ENCODE results near the gene FAM200A.
A peak's percentile ranks its signal among the peaks of the same experiment; 100 is the strongest.

Gene FAM200A

GRCh38 chr7:99499721-99500636 is 51.9 kb downstream of the FAM200A start, which contains the start of gene ZNF394:
Gene ZNF394 (minus strand): TSS chr7:99500281. CDS start chr7:99500093, 188 bp downstream.
- Mint-ChIP-seq H3K27me3 (no peaks in the 10 kb centered on the region), H3K9me3 (peaks cover 5% of the 10 kb centered on the region), H3K4me3 (peak within 1 kb of the TSS; percentile 100), H3K36me3 (ENCODE audit: low read depth) (peaks cover 38% of the 10 kb centered on the region), H3K27ac (peak within 1 kb of the TSS; percentile 99), H3K4me1 (ENCODE audit: low read depth) (peaks cover 31% of the 10 kb centered on the region)

- peak overlapping the region; percentile 100 for H3K4me3 Mint-ChIP-seq
- H3K9me3 Mint-ChIP-seq = peaks cover 6% of the 10 kb centered on the region
- H3K27me3 Mint-ChIP-seq = no peaks in the 10 kb centered on the region
- peaks cover 44% of the 10 kb centered on the region for H3K36me3 Mint-ChIP-seq (ENCODE audit: low read depth)
- H3K4me1 Mint-ChIP-seq (ENCODE audit: low read depth) = peaks cover 31% of the 10 kb centered on the region
- peak overlapping the region; percentile 99 for H3K27ac Mint-ChIP-seq
Measured at GRCh38 chr7:99499371-99499720, 52.6 kb downstream of the FAM200A start.

- Mint-ChIP-seq H3K27me3 (no peaks in the 10 kb centered on the region), H3K36me3 (ENCODE audit: low read depth) (peaks cover 52% of the 10 kb centered on the region), H3K4me1 (ENCODE audit: low read depth) (peaks cover 31% of the 10 kb centered on the region), H3K27ac (peak overlapping the region; percentile 99), H3K9me3 (peaks cover 14% of the 10 kb centered on the region), H3K4me3 (peak overlapping the region; percentile 100)
Measured at GRCh38 chr7:99498546-99498944, 53.4 kb downstream of the FAM200A start.

- Mint-ChIP-seq H3K4me3 (peak overlapping the region; percentile 100), H3K27ac (peak overlapping the region; percentile 66), H3K27me3 (no peaks in the 10 kb centered on the region), H3K9me3 (peaks cover 18% of the 10 kb centered on the region), H3K36me3 (ENCODE audit: low read depth) (peaks cover 58% of the 10 kb centered on the region), H3K4me1 (ENCODE audit: low read depth) (peaks cover 26% of the 10 kb centered on the region)
Measured at GRCh38 chr7:99497766-99498545, 54.0 kb downstream of the FAM200A start.
